Activated CD8-positive, alpha-beta memory T cell treated with anti-CD3 and anti-CD28 coated beads, Interleukin-2, amount 50 U/mL, for 1 hour (primary cell): ENCODE results near the gene TMEM26.

Experiments
- DNase-seq: peaks from one replicate; pipeline ENCODE4 v3.0.0-alpha.2; 2020; ENCODE audit errors: extremely low read depth

TMEM26 gene

GRCh38 chr10:61452655-61453641 lies at the start of gene TMEM26:
Gene TMEM26, minus strand, starts transcription at chr10:61453381. Its CDS starts 300 bp downstream, at chr10:61453081.
- no peak for DNase-seq

GRCh38 chr10:61500460-61500859 lies 47.3 kb upstream of the TMEM26 start:
- DNase-seq: no peak

DNA sequence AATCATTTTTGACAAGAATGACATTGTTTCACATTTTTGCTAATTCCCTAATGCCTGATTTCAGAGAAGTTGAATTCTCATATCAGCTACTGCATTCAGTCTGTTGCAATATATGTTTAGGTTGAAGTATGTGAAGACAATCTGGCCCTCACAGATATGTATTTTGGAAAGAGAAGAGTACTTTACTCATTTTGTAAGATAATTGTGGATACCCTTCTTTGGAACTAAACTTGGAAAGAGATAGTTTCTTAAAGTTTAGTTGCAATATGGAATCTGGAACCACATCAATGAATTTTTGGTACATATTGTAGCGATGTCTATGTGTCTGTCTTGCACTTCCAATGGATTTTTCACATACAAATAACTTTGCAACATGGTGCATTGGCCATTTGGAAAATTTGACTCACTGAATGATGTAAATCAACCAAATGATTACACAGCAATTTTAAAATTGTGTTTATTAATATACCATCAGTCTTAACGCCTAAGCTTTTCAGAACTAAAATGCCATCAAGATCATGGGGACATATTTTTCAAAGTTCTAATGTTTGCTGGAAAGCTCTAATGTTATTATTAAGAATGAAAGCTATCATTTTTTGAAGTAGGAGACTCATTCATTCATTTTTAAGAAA lies 39.3 kb upstream of the TMEM26 start:
- no peak for DNase-seq

DNA sequence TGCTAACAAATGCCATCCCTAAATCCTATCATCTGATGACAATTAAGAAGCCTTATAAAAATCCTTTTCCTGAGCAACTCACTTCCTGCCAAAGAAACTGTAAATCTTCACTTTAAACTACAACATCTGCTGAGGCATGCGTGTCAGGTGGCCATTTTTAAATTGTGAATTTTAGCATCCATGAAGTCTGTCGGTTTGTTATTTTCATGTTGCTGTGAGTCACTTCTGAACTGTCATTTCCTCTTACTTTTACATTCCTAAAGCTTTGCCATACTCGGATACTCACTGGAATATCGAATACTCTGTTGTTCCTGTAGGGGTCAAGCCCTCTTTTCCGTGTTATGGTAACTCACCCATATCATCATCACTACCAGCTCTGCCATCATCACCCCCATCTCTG lies 34.3 kb upstream of the TMEM26 start:
- DNase-seq: no peak

DNA sequence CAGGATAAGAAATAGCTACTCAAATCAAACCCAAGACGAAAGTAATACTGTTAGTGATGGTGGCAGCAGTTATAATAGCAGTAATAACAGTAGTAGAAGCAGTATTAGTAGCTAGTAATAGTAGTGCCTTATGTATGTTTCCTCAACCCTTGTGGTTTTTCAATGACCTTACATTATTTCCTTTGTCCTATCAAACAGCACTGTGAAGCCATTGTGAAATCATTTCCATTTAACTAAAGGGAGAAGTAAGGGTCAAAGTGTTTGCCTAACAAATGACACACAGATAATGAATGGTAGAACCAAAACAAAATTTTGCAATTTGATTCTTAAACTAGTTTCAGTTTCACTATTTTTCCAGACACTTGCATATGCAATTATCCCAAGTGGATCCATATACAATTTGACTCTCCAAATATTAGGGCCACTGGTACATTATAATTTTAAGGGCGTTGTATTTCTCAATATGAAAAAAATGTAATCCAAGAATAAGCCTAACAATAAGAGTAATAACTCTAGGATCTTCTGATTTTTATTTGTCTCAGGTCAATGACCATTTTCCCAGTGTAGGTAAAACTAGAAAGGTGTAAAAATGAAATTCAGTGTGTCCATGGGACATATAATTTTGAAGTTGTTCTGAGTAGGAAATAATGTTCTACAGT lies 33.7 kb upstream of the TMEM26 start:
- DNase-seq: no peak

- no peak for DNase-seq
Observed at GRCh38 chr10:61486251-61486650, 33.1 kb upstream of the TMEM26 start.

DNA sequence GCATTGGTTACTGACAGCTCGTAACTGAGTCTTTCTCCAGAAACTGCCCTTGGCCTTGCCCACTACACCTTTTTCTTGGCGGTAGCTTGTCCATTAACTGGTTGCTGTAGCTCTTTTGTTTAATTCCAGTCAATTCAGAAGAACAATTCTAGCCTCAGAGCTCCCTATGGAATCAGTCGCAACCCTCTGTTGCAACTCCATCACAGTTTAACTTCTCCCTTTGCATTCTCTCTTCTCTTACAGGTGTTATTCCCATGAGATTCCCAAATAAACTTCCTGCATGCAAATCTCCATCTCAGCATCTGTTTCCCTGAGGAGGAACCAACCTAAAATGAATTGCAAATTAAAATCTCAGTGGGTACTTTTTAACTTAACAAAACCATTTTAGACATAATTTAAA lies 28.4 kb upstream of the TMEM26 start:
- no peak for DNase-seq

GRCh38 chr10:61480208-61480607 lies 27.0 kb upstream of the TMEM26 start:
- no peak for DNase-seq

- no peak for DNase-seq
Observed at GRCh38 chr10:61478621-61479312, 25.6 kb upstream of the TMEM26 start.

DNA sequence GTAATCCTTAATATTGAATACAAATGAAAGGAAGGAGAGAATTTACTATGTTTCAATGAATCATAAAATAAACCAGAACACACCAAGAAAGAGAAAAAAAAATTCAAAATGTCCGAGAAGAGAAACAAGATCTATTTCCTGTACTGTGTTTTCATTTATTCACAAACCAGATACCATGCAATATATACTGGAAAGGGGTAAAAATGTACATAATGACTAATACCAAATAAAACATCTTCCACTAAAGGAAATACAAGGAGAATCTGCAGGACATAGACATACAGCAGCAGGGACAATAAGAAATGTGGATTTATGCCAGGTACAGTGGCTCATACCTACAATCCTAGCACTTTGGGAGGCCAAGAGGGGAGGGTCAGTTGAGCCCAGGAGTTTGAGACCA lies 24.3 kb upstream of the TMEM26 start:
- DNase-seq: no peak

DNA sequence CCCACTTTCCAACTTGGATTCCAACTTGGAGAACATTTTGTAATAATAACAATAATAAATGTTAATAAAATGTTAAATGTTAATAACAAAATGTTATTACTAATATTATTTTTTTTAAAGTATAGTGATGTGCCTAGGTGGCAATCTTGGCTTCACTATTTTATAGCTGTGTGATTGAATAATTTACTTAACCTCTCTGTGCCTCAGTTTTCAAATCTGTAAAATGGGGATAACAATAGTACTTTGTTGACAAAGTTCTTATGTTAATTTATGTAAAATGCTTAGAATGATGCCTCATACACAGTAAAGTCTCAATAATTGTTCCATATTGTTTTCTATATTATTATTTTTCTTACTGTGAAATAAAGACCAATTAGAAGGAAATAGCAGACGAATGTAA lies 23.3 kb upstream of the TMEM26 start:
- DNase-seq: no peak

- DNase-seq: no peak
Observed at GRCh38 chr10:61475449-61475873, 22.3 kb upstream of the TMEM26 start.

DNA sequence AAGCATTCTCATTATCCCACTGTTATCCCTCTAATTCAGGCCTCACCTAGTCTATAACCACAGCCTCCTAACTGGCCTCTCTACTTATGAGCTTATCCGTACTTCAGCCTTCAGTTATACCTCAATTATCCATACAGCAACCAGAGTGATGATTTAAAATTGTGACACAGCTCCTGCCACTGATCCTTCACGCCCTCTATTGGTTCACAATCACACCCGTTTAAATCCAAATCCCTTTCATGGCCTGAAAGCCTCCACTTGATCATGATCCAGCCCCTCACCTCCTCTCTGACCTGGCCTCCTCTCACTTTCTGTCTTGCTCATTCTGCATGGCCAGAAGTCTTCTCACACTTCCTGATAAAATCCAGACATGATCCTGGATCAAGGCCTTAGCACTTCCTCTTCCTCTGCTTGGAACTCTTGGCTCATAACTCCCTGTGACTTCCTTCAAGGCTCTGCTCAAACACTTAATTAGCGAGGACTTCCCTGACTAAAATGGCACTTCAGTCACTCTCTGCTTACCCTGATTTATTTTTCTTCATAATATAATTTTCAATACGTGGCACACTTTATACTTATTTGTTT lies 19.0 kb upstream of the TMEM26 start:
- DNase-seq: no peak

DNA sequence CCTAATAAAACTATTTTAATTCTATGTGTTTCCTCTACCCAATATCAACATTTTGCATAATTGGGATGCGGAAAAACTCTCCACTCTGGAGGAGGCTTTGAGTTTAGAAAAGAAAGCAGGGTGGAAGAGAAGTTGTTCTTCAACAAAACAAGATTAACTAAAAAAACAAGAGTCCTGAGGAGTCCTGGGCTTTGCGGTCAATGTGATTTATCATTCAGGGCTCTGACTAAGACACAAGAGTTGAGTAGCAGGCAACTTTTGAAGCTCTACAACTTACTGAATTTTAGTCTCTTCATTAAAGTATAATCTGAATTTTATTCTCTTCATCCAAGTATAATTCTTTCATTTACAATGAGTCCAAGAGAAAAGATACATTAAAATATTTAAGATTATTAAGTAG lies 18.3 kb upstream of the TMEM26 start:
- DNase-seq: no peak

DNA sequence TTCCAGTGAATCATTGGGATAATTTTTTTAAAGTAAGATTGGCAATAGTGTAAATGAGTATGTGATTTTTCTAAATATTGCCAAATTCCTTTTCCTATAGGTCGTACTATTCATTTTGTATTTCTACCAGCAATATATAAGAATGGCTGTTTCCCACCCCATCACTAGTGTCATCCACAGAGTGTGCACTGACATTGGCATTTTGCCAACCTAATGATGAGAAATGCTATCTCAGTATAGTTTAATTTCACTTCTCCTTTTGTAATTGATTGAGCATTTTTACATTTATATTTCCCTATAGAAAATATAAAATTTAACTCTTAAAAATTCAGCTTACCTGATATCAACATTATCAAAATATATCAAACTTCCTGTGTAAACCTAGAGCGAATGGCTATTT lies 17.6 kb upstream of the TMEM26 start:
- no peak for DNase-seq

- DNase-seq: no peak
Observed at GRCh38 chr10:61465901-61466632, 12.9 kb upstream of the TMEM26 start.

DNA sequence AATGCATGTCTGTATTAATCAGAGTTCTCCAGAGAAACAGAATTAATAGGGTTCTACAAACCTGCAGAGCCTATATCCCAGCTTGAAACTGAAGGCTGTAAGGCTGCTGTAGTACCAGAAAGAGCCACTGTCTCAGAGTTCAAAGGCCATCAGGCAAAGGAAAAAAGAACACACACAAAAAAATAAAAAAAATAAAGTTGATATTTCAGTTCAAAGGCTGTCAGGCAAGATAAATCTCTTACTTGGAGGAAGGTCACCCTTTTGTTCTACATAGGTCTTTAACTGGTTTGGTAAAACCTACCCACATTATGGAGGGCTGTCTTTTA lies 12.0 kb upstream of the TMEM26 start:
- no peak for DNase-seq

DNA sequence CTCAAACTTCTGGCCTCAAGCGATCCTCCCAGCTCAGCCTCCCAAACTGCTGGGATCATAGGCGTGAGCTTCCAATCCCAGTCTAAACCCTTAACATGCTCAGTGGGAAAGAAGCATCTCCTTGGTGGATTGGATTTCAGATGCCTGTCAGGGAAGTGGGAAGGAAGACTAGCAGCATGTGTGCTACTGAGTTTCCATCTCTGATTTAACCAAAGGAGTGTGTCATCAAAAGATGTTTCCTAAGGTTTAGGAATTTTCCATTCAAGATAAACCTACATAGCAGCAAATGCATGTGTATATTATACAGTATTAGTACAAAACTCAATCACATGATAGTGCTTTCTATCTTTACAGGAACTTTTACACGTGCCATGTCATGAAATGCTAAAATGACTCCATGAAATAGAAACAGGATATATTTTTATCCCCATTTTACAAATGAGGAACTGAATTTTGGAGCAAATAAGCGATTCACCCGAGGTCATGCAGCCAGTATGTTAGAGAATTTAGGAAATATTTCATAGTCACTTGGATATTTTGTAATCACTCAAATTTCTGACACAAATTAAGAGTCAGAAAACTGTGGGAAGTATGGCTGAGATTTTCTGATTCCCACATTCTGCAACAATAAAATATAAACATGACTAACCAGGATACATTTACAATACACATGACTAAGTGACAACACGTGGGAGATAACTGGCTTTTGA lies 11.4 kb upstream of the TMEM26 start:
- DNase-seq: no peak

DNA sequence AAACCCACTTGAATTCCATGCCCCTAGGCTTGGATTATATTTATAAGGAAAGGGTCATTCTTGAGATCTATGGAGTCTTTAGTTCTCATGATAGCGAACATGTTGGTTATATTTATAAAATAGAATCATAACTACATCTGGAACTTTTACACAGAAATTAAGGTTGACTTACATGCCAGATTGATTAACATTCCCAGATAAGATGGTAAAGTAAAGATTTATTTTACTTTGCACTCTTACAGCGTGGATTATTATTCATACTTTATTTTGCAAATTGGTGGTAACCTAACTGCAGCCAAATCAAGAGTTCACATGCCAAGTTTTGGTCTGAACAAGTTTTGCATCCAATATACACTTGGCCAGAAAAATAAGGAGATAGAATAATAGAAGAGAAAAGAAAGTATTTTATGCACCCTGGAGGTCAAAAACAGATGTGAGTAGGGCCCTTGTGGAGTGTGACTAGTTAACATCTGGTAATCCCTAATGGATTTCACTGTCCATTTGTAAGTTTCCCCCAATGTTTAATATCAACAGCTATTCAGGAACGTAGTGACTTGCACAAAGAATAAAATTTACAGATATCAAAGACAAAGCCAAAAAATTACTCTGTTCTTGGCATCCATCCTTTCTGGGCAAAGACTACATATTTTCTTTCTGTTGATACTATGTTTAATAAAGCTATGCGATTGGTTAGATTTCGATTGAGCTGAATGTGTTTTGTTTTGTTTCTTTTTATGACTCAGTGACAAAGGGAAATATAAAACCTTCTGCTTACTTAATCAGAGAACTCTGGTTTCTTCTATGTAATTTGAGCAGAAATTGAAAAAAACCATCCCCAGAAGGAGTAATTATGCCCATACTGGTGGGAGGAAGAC lies 10.1 kb upstream of the TMEM26 start:
- no peak for DNase-seq
